HCT116 (cell line): ENCODE measurements around the gene CLPSL1. TPM values are rescaled to one million over a fixed set of nuclear protein-coding genes. Genes with fewer than 3 reads are reported as not detected.

Source experiments
- ATAC-seq: fragments of 200-7000 bp; cut with Tn5 transposase; 2 replicates; pipeline ENCODE4 v1.9.1; 2020; ENCODE audit warnings: mild to moderate bottlenecking, moderate library complexity
- BruUV-seq: library from RNA; stranded (reverse); fragments of 400-500 nt; replicated peaks from 2 replicates; lab custom pipeline; 2021; lab: Mats Ljungman, UMichigan
- CTCF ChIA-PET: fragments of 300-600 bp; sonication (Branson Sonifier 250); formaldehyde crosslinking; loops from one replicate; lab custom pipeline; 2021; ENCODE audit warnings: antibody characterized with exemption; lab: Charles Lee
- POLR2A ChIA-PET: fragments of 300-600, 350-600 bp; sonication (Branson Sonifier 250); formaldehyde crosslinking; loops from one replicate; lab custom pipeline; 2021; ENCODE audit warnings: antibody characterized with exemption; lab: Charles Lee
- RAD21 ChIA-PET, 2 experiments: fragments of 300-600 bp; sonication (Branson Sonifier 250); formaldehyde crosslinking; loops; one replicate each; lab custom pipeline; 2023; ENCODE audit warnings: low total read pairs in 2 of 2; ENCODE audit not compliant: uncharacterized antibody in 2 of 2, unreplicated experiment in 2 of 2, low non-redundant PET in 1 of 2; lab: Charles Lee
- DNase-seq: peaks from one replicate; pipeline ENCODE4 v3.0.0-alpha.2; 2010; ENCODE audit warnings: low read depth, low spot score
- H2AFZ ChIP-seq: fragments of 200-600 bp; shearing (Covaris generic), sonication (generic); 2 replicates; pipeline ENCODE4 v1.6.1; 2017; ENCODE audit warnings: low read depth, mixed run types, mixed read lengths, antibody characterized with exemption, low read length; ENCODE audit not compliant: poor library complexity, severe bottlenecking
- H3K27ac ChIP-seq: 2 replicates; pipeline ENCODE4 v1.5.1; 2012; ENCODE audit warnings: low read depth, low read length
- H3K27me3 ChIP-seq: fragments of 200-600 bp; sonication (generic); 2 replicates; pipeline ENCODE4 v1.6.1; 2016; ENCODE audit warnings: mixed run types, low read length, mixed read lengths; ENCODE audit not compliant: insufficient read depth
- H3K36me3 ChIP-seq, 2 experiments: fragments of 200-500 bp in 1 of 2; fragments of 200-600 bp in 1 of 2; sonication (Bioruptor generic) in 1 of 2; sonication (generic) in 1 of 2; 2 replicates each; pipeline versions ENCODE4 v1.5.1 to v1.6.1; 2014 to 2016; ENCODE audit warnings: low read length in 2 of 2, inconsistent platforms in 1 of 2, mixed read lengths in 1 of 2, mixed run types in 1 of 2; ENCODE audit not compliant: insufficient read depth in 2 of 2, control insufficient read depth in 1 of 2
- H3K4me1 ChIP-seq, 2 experiments: fragments of 200-600 bp in 1 of 2; sonication (generic) in 1 of 2; 2 replicates each; pipeline versions ENCODE4 v1.5.1 to v1.6.1; 2012 to 2017; ENCODE audit warnings: low read length in 2 of 2, inconsistent platforms in 1 of 2, mild to moderate bottlenecking in 1 of 2, mixed read lengths in 1 of 2, mixed run types in 1 of 2, moderate library complexity in 1 of 2; ENCODE audit not compliant: insufficient read depth in 2 of 2, control insufficient read depth in 1 of 2
- H3K4me2 ChIP-seq: fragments of 200-600 bp; sonication (generic); 2 replicates; pipeline ENCODE4 v1.6.1; 2017; ENCODE audit warnings: mixed run types, low read length, mixed read lengths
- H3K4me3 ChIP-seq, 2 experiments: fragments of 200-600 bp in 1 of 2; sonication (generic) in 1 of 2; replicated peaks in 1 of 2; 2 replicates each; pipeline ENCODE4 v1.5.1; 2011 to 2016; ENCODE audit warnings: low read length in 2 of 2, control low read depth in 1 of 2, low read depth in 1 of 2, mild to moderate bottlenecking in 1 of 2, mixed read lengths in 1 of 2, mixed run types in 1 of 2
- H3K79me2 ChIP-seq: fragments of 200-600 bp; sonication (generic); 2 replicates; pipeline ENCODE4 v1.6.1; 2017; ENCODE audit warnings: mild to moderate bottlenecking, mixed run types, low read length, moderate library complexity, mixed read lengths; ENCODE audit not compliant: insufficient read depth
- H3K9ac ChIP-seq: fragments of 200-600 bp; sonication (generic); 2 replicates; pipeline ENCODE4 v1.6.1; 2016; ENCODE audit warnings: low read length, mixed read lengths
- H3K9me2 ChIP-seq: fragments of 200-600 bp; sonication (generic), shearing (Covaris generic); 2 replicates; pipeline ENCODE4 v1.6.1; 2017; ENCODE audit warnings: mixed run types, mild to moderate bottlenecking, moderate library complexity; ENCODE audit not compliant: insufficient read depth
- H3K9me3 ChIP-seq, 2 experiments: fragments of 200-500 bp in 1 of 2; fragments of 200-600 bp in 1 of 2; sonication (Bioruptor generic) in 1 of 2; sonication (generic) in 1 of 2; 2 replicates each; pipeline ENCODE4 v1.6.1; 2014 to 2017; ENCODE audit warnings: low read length in 2 of 2, mixed read lengths in 2 of 2, inconsistent platforms in 1 of 2, low read depth in 1 of 2, mild to moderate bottlenecking in 1 of 2, mixed run types in 1 of 2, moderate library complexity in 1 of 2; ENCODE audit not compliant: control insufficient read depth in 1 of 2, insufficient read depth in 1 of 2
- H4K20me1 ChIP-seq: fragments of 200-600 bp; sonication (generic), shearing (Covaris generic); 2 replicates; pipeline ENCODE4 v1.6.1; 2017; ENCODE audit warnings: mixed run types, mild to moderate bottlenecking, moderate library complexity; ENCODE audit not compliant: insufficient read depth
- ATF3 ChIP-seq: IDR thresholded peaks from 2 replicates; pipeline ENCODE4 v1.6.1; 2012
- EZH2 ChIP-seq: fragments of 200-600 bp; sonication (generic); IDR thresholded peaks from 2 replicates; pipeline ENCODE4 v1.6.1; 2017; ENCODE audit warnings: antibody characterized with exemption, mixed run types
- FOSL1 ChIP-seq: IDR thresholded peaks from 2 replicates; pipeline ENCODE4 v1.6.1; 2012; ENCODE audit warnings: low read depth
- REST ChIP-seq: IDR thresholded peaks from 2 replicates; pipeline ENCODE4 v1.6.1; 2012; ENCODE audit warnings: low read depth
- SIN3A ChIP-seq: IDR thresholded peaks from 2 replicates; pipeline ENCODE4 v1.6.1; 2012; ENCODE audit warnings: low read depth
- TCF7L2 ChIP-seq: IDR thresholded peaks from 2 replicates; pipeline ENCODE4 v1.7.0; 2011; ENCODE audit warnings: borderline replicate concordance, inconsistent platforms; ENCODE audit not compliant: insufficient read depth, insufficient read length; ENCODE audit errors: extremely low read depth
- ZBTB33 ChIP-seq: IDR thresholded peaks from 2 replicates; pipeline ENCODE4 v1.6.1; 2011; ENCODE audit warnings: mild to moderate bottlenecking, low read length, moderate library complexity; ENCODE audit not compliant: insufficient replicate concordance; ENCODE audit errors: extremely low read depth
- ZNF274 ChIP-seq: fragments of 200-500 bp; sonication (Bioruptor generic); IDR thresholded peaks from 2 replicates; pipeline ENCODE4 v1.6.1; 2014; ENCODE audit warnings: mild to moderate bottlenecking, low read depth, low read length, inconsistent platforms
- intact Hi-C: fragments of 100-400 bp; cut with micrococcal nuclease; formaldehyde crosslinking; loops from 2 replicates; pipeline ENCODE4 v1.10.0; 2022
- total RNA-seq: library from RNA; stranded (reverse); gene quantifications from one replicate; pipeline ENCODE4 v1.2.1, GENCODE V29; 2021; ENCODE audit not compliant: unreplicated experiment

CLPSL1 gene
- total RNA-seq, 1 experiment from 2014 or later, result not detected

GRCh38 chr6:35759426-35759825 lies 21.4 kb upstream of the CLPSL1 start:
- Histone ChIP-seq H3K36me3 (no peaks in the 10 kb centered on the region), H3K27me3 (0 out of 2 replicates have a peak, but pooled peaks cover 13% of the 10 kb centered on the region), H3K9me3 (no peaks in the 10 kb centered on the region), H3K79me2 (no peaks in the 10 kb centered on the region), H3K4me1 (peaks cover 0 to 11% of the 10 kb centered on the region in 2 experiments; a peak in 1 of 4 replicates), H3K27ac (no peak overlapping the region)
- no peak for ATAC-seq
- intact Hi-C loops, result loop anchor here (5.0 kb wide), 2 partner anchors 177 to 237 kb away; no protein-coding TSS in a partner anchor
- TF ChIP-seq SIN3A (no peak), TCF7L2 (no peak), ZNF274 (no peak), FOSL1 (no peak), ZBTB33 (no peak), EZH2 (no peak), REST (no peak), ATF3 (no peak)
- TF ChIP-seq, all 23 proteins: peak for 0
- ChIA-PET RAD21 (no interaction called here), POLR2A (interaction anchor here (0.6 kb wide), 1 partner anchor 140 kb away, joined by 3 read pairs; no protein-coding TSS in a partner anchor), CTCF (interaction anchor here (0.9 kb wide), 1 partner anchor 237 kb away, joined by 5 read pairs; no protein-coding TSS in a partner anchor)
- BruUV-seq, result no TSS peak
- DNase-seq, result no peak
- H4K20me1 ChIP-seq, result no peaks in the 10 kb centered on the region
- no peak overlapping the region for H2AFZ ChIP-seq
- no peaks in the 10 kb centered on the region for H3K9me2 ChIP-seq
- H3K4me2 ChIP-seq, result no peak overlapping the region
- H3K9ac ChIP-seq, result no peak overlapping the region
- H3K4me3 ChIP-seq, result no peak overlapping the region
